Measurements from ENCODE around the gene ZBTB8A. TPM values are rescaled to one million over a fixed set of nuclear protein-coding genes. Genes with fewer than 3 reads are reported as not detected.
A peak's percentile ranks its signal among the peaks of the same experiment; 100 is the strongest.

The ZBTB8A gene
- total and polyA plus RNA-seq, 2 of the 13 experiments (the other 11 are each of a cell fraction or from before 2014, with no cell fraction given) = 1.3 to 3.7 TPM

DNA sequence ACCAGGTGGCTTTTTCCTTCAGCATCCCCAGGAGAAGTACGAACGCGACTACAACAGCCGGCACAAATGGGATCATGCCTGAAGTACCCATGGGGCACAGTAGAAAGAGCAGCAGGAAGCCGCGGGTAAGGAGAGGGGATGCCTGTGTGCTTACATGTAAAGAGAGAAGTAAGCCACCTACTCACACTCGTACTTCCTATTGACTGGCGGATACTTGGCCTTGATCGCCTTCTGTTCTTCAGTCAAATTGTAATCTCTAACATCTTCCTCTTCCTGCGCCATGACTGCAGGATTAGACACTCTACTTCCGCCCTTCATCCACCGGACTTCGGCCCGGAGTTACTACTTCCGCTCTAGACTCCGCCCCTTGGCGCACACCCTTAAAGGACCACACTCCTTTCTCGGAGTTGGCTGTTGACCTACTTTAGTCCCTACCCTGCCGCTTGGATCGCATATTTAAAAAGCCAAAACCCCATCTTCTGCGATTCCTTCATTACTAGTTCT is 111.1 kb downstream of the ZBTB8A start, which contains the start of gene ZBTB8OS (continued):
- TF ChIP-seq, protein P1, sequence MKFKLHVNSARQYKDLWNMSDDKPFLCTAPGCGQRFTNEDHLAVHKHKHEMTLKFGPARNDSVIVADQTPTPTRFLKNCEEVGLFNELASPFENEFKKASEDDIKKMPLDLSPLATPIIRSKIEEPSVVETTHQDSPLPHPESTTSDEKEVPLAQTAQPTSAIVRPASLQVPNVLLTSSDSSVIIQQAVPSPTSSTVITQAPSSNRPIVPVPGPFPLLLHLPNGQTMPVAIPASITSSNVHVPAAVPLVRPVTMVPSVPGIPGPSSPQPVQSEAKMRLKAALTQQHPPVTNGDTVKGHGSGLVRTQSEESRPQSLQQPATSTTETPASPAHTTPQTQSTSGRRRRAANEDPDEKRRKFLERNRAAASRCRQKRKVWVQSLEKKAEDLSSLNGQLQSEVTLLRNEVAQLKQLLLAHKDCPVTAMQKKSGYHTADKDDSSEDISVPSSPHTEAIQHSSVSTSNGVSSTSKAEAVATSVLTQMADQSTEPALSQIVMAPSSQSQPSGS (CRISPR knock-in tag; IDR thresholded peaks at IDR 0.05) = no peak; the same call in 1 of the 2 replicates
- TF ChIP-seq, protein P2, sequence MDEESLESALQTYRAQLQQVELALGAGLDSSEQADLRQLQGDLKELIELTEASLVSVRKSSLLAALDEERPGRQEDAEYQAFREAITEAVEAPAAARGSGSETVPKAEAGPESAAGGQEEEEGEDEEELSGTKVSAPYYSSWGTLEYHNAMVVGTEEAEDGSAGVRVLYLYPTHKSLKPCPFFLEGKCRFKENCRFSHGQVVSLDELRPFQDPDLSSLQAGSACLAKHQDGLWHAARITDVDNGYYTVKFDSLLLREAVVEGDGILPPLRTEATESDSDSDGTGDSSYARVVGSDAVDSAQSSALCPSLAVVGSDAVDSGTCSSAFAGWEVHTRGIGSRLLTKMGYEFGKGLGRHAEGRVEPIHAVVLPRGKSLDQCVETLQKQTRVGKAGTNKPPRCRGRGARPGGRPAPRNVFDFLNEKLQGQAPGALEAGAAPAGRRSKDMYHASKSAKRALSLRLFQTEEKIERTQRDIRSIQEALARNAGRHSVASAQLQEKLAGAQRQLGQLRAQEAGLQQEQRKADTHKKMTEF (CRISPR knock-in tag; IDR thresholded peaks at IDR 0.05) = peak; percentile 26; the same call in 1 of the 2 replicates
- TF ChIP-seq ZNF792 (CRISPR knock-in tag; IDR thresholded peaks at IDR 0.05) = no peak
- TF ChIP-seq, protein P3, sequence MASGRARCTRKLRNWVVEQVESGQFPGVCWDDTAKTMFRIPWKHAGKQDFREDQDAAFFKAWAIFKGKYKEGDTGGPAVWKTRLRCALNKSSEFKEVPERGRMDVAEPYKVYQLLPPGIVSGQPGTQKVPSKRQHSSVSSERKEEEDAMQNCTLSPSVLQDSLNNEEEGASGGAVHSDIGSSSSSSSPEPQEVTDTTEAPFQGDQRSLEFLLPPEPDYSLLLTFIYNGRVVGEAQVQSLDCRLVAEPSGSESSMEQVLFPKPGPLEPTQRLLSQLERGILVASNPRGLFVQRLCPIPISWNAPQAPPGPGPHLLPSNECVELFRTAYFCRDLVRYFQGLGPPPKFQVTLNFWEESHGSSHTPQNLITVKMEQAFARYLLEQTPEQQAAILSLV (CRISPR knock-in tag; IDR thresholded peaks at IDR 0.05; ENCODE audit: borderline replicate concordance) = peak; percentile 56; the same call in 1 of the 2 replicates
- TF ChIP-seq, protein P4, sequence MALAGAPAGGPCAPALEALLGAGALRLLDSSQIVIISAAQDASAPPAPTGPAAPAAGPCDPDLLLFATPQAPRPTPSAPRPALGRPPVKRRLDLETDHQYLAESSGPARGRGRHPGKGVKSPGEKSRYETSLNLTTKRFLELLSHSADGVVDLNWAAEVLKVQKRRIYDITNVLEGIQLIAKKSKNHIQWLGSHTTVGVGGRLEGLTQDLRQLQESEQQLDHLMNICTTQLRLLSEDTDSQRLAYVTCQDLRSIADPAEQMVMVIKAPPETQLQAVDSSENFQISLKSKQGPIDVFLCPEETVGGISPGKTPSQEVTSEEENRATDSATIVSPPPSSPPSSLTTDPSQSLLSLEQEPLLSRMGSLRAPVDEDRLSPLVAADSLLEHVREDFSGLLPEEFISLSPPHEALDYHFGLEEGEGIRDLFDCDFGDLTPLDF (CRISPR knock-in tag; IDR thresholded peaks at IDR 0.05) = no peak
- peak; percentile 100 for TF ChIP-seq ZFP91 (CRISPR knock-in tag; IDR thresholded peaks at IDR 0.05; ENCODE audit: borderline replicate concordance)
- TF ChIP-seq, protein P5, sequence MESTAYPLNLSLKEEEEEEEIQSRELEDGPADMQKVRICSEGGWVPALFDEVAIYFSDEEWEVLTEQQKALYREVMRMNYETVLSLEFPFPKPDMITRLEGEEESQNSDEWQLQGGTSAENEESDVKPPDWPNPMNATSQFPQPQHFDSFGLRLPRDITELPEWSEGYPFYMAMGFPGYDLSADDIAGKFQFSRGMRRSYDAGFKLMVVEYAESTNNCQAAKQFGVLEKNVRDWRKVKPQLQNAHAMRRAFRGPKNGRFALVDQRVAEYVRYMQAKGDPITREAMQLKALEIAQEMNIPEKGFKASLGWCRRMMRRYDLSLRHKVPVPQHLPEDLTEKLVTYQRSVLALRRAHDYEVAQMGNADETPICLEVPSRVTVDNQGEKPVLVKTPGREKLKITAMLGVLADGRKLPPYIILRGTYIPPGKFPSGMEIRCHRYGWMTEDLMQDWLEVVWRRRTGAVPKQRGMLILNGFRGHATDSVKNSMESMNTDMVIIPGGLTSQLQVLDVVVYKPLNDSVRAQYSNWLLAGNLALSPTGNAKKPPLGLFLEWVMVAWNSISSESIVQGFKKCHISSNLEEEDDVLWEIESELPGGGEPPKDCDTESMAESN (CRISPR knock-in tag; conservative IDR thresholded peaks at IDR 0.05) = peak; percentile 22; the same call in 1 of the 2 replicates
- no peak for TF ChIP-seq ZNF597 (CRISPR knock-in tag; IDR thresholded peaks at IDR 0.05)
- no peak for TF ChIP-seq NR3C1 (CRISPR knock-in tag; IDR thresholded peaks at IDR 0.05)
- TF ChIP-seq, protein P6, sequence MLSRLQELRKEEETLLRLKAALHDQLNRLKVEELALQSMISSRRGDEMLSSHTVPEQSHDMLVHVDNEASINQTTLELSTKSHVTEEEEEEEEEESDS (CRISPR knock-in tag; IDR thresholded peaks at IDR 0.05; ENCODE audit: borderline replicate concordance) = no peak

Data from HepG2 (cell line).